HFF-Myc (cell line): ENCODE measurements around the gene BST1.

Source experiments
- DNase-seq: peaks from one replicate; pipeline ENCODE4 v3.0.0-alpha.2; 2011; ENCODE audit warnings: low read depth; ENCODE audit errors: extremely low read depth
- H3K4me3 ChIP-seq: replicated peaks from 2 replicates; pipeline ENCODE4 v1.5.1; 2011; ENCODE audit warnings: low read depth, mild to moderate bottlenecking, control low read depth, low read length
- CTCF ChIP-seq: IDR thresholded peaks from 2 replicates; pipeline ENCODE4 v1.5.1; 2012; ENCODE audit warnings: mild to moderate bottlenecking, low read depth, low read length, control low read depth; ENCODE audit errors: missing control alignments

BST1 gene, protein sequence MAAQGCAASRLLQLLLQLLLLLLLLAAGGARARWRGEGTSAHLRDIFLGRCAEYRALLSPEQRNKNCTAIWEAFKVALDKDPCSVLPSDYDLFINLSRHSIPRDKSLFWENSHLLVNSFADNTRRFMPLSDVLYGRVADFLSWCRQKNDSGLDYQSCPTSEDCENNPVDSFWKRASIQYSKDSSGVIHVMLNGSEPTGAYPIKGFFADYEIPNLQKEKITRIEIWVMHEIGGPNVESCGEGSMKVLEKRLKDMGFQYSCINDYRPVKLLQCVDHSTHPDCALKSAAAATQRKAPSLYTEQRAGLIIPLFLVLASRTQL

DNA sequence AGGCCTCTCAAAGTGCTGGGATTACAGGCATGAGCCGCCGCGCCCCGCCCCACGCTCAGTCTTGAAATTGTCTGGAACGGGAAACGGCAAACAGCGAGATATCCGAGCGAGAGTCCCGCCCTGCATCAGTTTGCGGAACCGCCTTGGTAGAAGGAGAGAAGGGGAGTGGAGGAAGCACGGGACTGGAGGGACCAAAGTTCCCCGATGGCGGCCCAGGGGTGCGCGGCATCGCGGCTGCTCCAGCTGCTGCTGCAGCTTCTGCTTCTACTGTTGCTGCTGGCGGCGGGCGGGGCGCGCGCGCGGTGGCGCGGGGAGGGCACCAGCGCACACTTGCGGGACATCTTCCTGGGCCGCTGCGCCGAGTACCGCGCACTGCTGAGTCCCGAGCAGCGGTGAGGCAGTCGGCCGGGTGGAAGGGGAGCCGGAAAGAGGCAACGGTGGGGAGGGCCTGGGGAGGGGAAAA lies at the start of gene BST1:
Gene BST1, plus strand, starts transcription at position 125 of the 463 bp plus-strand sequence. Its CDS starts 80 bp downstream, at position 205.
- peak within 1 kb of the TSS; percentile 43 for H3K4me3 ChIP-seq
- DNase-seq = no peak
- no peak for TF ChIP-seq CTCF

GRCh38 chr4:15653420-15653819 lies 49.4 kb upstream of the BST1 start:
- no peak for DNase-seq
- H3K4me3 ChIP-seq = peak overlapping the region; percentile 65
- TF ChIP-seq CTCF = no peak

- no peak for DNase-seq
- peak overlapping the region; percentile 65 for H3K4me3 ChIP-seq
- no peak for TF ChIP-seq CTCF
Observed at GRCh38 chr4:15653864-15654592, 48.8 kb upstream of the BST1 start.

GRCh38 chr4:15654593-15655222 lies 48.2 kb upstream of the BST1 start:
- DNase-seq = no peak
- peak overlapping the region; percentile 65 for H3K4me3 ChIP-seq
- TF ChIP-seq CTCF = no peak

- DNase-seq = no peak
- TF ChIP-seq CTCF = no peak
- H3K4me3 ChIP-seq = peak within 1 kb of the TSS; percentile 65
Observed at GRCh38 chr4:15655223-15656037, 47.4 kb upstream of the BST1 start, which contains the start of gene FBXL5. TSS of gene FBXL5 (minus strand) at chr4:15655357. CDS start at chr4:15655287, 70 bp downstream.

- H3K4me3 ChIP-seq = peak overlapping the region; percentile 65; the same call in 1 of the 2 replicates
- TF ChIP-seq CTCF = no peak
- no peak for DNase-seq
Observed at GRCh38 chr4:15656038-15656470, 46.8 kb upstream of the BST1 start.
